Calu3 (cell line): ENCODE measurements around the gene MAGEF1. TPM values are rescaled to one million over a fixed set of nuclear protein-coding genes. Genes with fewer than 3 reads are reported as not detected.

Experiments
- BruUV-seq: library from RNA; stranded (reverse); fragments of 400-500 nt; replicated peaks from 2 replicates; lab custom pipeline; 2021; lab: Mats Ljungman, UMichigan
- CTCF ChIA-PET: fragments of 300-600 bp; sonication (Branson Sonifier 250); formaldehyde crosslinking; loops from one replicate; lab custom pipeline; 2022; ENCODE audit warnings: antibody characterized with exemption; lab: Charles Lee
- DNase-seq: peaks from one replicate; pipeline ENCODE4 v3.0.0; 2022
- H3K27ac Mint-ChIP-seq: one replicate; pipeline ENCODE4 v1.8.0; 2022; ENCODE audit warnings: mixed read lengths; ENCODE audit not compliant: unreplicated experiment
- H3K27me3 Mint-ChIP-seq: one replicate; pipeline ENCODE4 v1.8.0; 2022; ENCODE audit warnings: mixed read lengths; ENCODE audit not compliant: unreplicated experiment
- H3K36me3 Mint-ChIP-seq: one replicate; pipeline ENCODE4 v1.8.0; 2022; ENCODE audit warnings: mild to moderate bottlenecking, moderate library complexity, mixed read lengths; ENCODE audit not compliant: insufficient read depth, unreplicated experiment
- H3K4me1 Mint-ChIP-seq: one replicate; pipeline ENCODE4 v1.8.0; 2022; ENCODE audit warnings: mild to moderate bottlenecking, low read depth, mixed read lengths; ENCODE audit not compliant: unreplicated experiment
- H3K4me3 Mint-ChIP-seq: one replicate; pipeline ENCODE4 v1.8.0; 2022; ENCODE audit warnings: mild to moderate bottlenecking, low read depth, moderate library complexity, mixed read lengths; ENCODE audit not compliant: unreplicated experiment
- H3K9me3 Mint-ChIP-seq: one replicate; pipeline ENCODE4 v1.8.0; 2022; ENCODE audit warnings: low read depth, mixed read lengths; ENCODE audit not compliant: unreplicated experiment
- CTCF ChIP-seq: fragments of 200-600 bp; IDR thresholded peaks from one replicate; pipeline ENCODE4 v1.8.0; 2022; ENCODE audit warnings: antibody characterized with exemption; ENCODE audit not compliant: unreplicated experiment
- intact Hi-C: fragments of 100-400 bp; cut with micrococcal nuclease; formaldehyde crosslinking; loops from one replicate; pipeline ENCODE4 v1.10.0; 2022; ENCODE audit not compliant: unreplicated experiment
- total RNA-seq: library from RNA; stranded (reverse); gene quantifications from 2 replicates; pipeline ENCODE4 v1.2.3, GENCODE V29; 2022

The MAGEF1 gene
- total RNA-seq, 1 experiment from 2014 or later: 57.9 TPM

GRCh38 chr3:184755315-184755731, 43.5 kb upstream of the MAGEF1 start:
- no peaks in the 10 kb centered on the region for H3K36me3 Mint-ChIP-seq
- no peak overlapping the region for H3K4me3 Mint-ChIP-seq
- intact Hi-C loops: no loop called here
- no peak overlapping the region for H3K27ac Mint-ChIP-seq
- CTCF ChIA-PET: interaction anchor here (0.6 to 1.3 kb wide), 3 partner anchors 21 to 822 kb away, joined by 3 to 5 read pairs (median 3); no protein-coding TSS in a partner anchor
- H3K27me3 Mint-ChIP-seq: peaks cover 58% of the 10 kb centered on the region
- TF ChIP-seq CTCF: no peak
- BruUV-seq: no TSS peak
- no peak for DNase-seq
- no peaks in the 10 kb centered on the region for H3K4me1 Mint-ChIP-seq
- H3K9me3 Mint-ChIP-seq: no peaks in the 10 kb centered on the region

GRCh38 chr3:184752361-184752760, 40.5 kb upstream of the MAGEF1 start:
- Mint-ChIP-seq H3K4me1 (no peaks in the 10 kb centered on the region), H3K27ac (no peak overlapping the region), H3K27me3 (peaks cover 66% of the 10 kb centered on the region), H3K9me3 (no peaks in the 10 kb centered on the region), H3K4me3 (no peak overlapping the region), H3K36me3 (no peaks in the 10 kb centered on the region)
- no peak for DNase-seq
- CTCF ChIA-PET: interaction anchor here (1.2 kb wide), 1 partner anchor 191 kb away, joined by 3 read pairs; the partner anchor contains the start of gene EPHB3
- no peak for TF ChIP-seq CTCF
- intact Hi-C loops: no loop called here
- no TSS peak for BruUV-seq

GRCh38 chr3:184751204-184752040, 39.6 kb upstream of the MAGEF1 start:
- BruUV-seq: no TSS peak
- DNase-seq: no peak
- no peak for TF ChIP-seq CTCF
- Mint-ChIP-seq H3K27ac (no peak overlapping the region), H3K9me3 (no peaks in the 10 kb centered on the region), H3K36me3 (no peaks in the 10 kb centered on the region), H3K27me3 (peaks cover 57% of the 10 kb centered on the region), H3K4me1 (no peaks in the 10 kb centered on the region), H3K4me3 (no peak overlapping the region)
- CTCF ChIA-PET: interaction anchor here (0.9 to 1.2 kb wide), 2 partner anchors 11 to 185 kb away, joined by 3 read pairs; no protein-coding TSS in a partner anchor
- intact Hi-C loops: no loop called here

GRCh38 chr3:184750349-184751083, 38.7 kb upstream of the MAGEF1 start:
- Mint-ChIP-seq H3K4me1 (no peaks in the 10 kb centered on the region), H3K9me3 (no peaks in the 10 kb centered on the region), H3K27ac (no peak overlapping the region), H3K36me3 (no peaks in the 10 kb centered on the region), H3K27me3 (peaks cover 59% of the 10 kb centered on the region), H3K4me3 (no peak overlapping the region)
- intact Hi-C loops: no loop called here
- no peak for TF ChIP-seq CTCF
- no TSS peak for BruUV-seq
- CTCF ChIA-PET: interaction anchor here (0.7 to 1.2 kb wide), 3 partner anchors 12 to 201 kb away, joined by 3 read pairs; no protein-coding TSS in a partner anchor
- DNase-seq: no peak
